Measurements from ENCODE around the gene LTA4H. TPM values are rescaled to one million over a fixed set of nuclear protein-coding genes. Genes with fewer than 3 reads are reported as not detected.
"Not testable (repeated sequence)": the region's sequence is repeated elsewhere in the genome, so short reads cannot be mapped to it uniquely, and the experiment has no call there.

The LTA4H gene
- total RNA-seq, 1 donor from 2014 or later = 98.9 TPM

GRCh38 chr12:95970905-95971304 is 64.5 kb downstream of the LTA4H start:
- Mint-ChIP-seq H3K9me3 (ENCODE audit: low read depth) (no peaks in the 10 kb centered on the region), H3K36me3 (ENCODE audit: insufficient read depth) (no peaks in the 10 kb centered on the region), H3K27me3 (no peaks in the 10 kb centered on the region), H3K4me1 (ENCODE audit: low read depth) (peaks cover 24% of the 10 kb centered on the region), H3K27ac (no peak overlapping the region), H3K4me3 (ENCODE audit: low read depth) (no peak overlapping the region)
- no peak for DNase-seq (ENCODE audit: low spot score, unreplicated experiment)
- TF ChIP-seq CTCF (IDR thresholded peaks at IDR 0.05; ENCODE audit: unreplicated experiment) = no peak

- not testable (repeated sequence) for H3K4me3 Mint-ChIP-seq (ENCODE audit: low read depth); H3K27ac Mint-ChIP-seq; DNase-seq (ENCODE audit: low spot score, unreplicated experiment); H3K27me3 Mint-ChIP-seq; H3K9me3 Mint-ChIP-seq (ENCODE audit: low read depth); H3K36me3 Mint-ChIP-seq (ENCODE audit: insufficient read depth)
- peaks cover 21% of the 10 kb centered on the region for H3K4me1 Mint-ChIP-seq (ENCODE audit: low read depth)
Measured at GRCh38 chr12:95969116-95969515, 66.3 kb downstream of the LTA4H start.

- DNase-seq (ENCODE audit: low spot score, unreplicated experiment) = no peak
- Mint-ChIP-seq H3K4me3 (ENCODE audit: low read depth) (no peak overlapping the region), H3K27ac (no peak overlapping the region), H3K9me3 (ENCODE audit: low read depth) (no peaks in the 10 kb centered on the region), H3K4me1 (ENCODE audit: low read depth) (peaks cover 9% of the 10 kb centered on the region), H3K36me3 (ENCODE audit: insufficient read depth) (no peaks in the 10 kb centered on the region), H3K27me3 (no peaks in the 10 kb centered on the region)
- no peak for TF ChIP-seq CTCF (IDR thresholded peaks at IDR 0.05; ENCODE audit: unreplicated experiment)
Measured at GRCh38 chr12:95967301-95967700, 68.1 kb downstream of the LTA4H start.

- H3K27ac Mint-ChIP-seq = peak overlapping the region; percentile 2
- no peak overlapping the region for H3K4me3 Mint-ChIP-seq (ENCODE audit: low read depth)
- no peak for DNase-seq (ENCODE audit: low spot score, unreplicated experiment)
- H3K4me1 Mint-ChIP-seq (ENCODE audit: low read depth) = peaks cover 9% of the 10 kb centered on the region
- H3K9me3 Mint-ChIP-seq (ENCODE audit: low read depth) = no peaks in the 10 kb centered on the region
- H3K36me3 Mint-ChIP-seq (ENCODE audit: insufficient read depth) = no peaks in the 10 kb centered on the region
- no peaks in the 10 kb centered on the region for H3K27me3 Mint-ChIP-seq
- no peak for TF ChIP-seq CTCF (IDR thresholded peaks at IDR 0.05; ENCODE audit: unreplicated experiment)
Measured at GRCh38 chr12:95966287-95966870, 69.0 kb downstream of the LTA4H start.

- H3K4me3 Mint-ChIP-seq (ENCODE audit: low read depth) = no peak overlapping the region
- H3K36me3 Mint-ChIP-seq (ENCODE audit: insufficient read depth) = no peaks in the 10 kb centered on the region
- H3K9me3 Mint-ChIP-seq (ENCODE audit: low read depth) = no peaks in the 10 kb centered on the region
- H3K4me1 Mint-ChIP-seq (ENCODE audit: low read depth) = peaks cover 9% of the 10 kb centered on the region
- no peaks in the 10 kb centered on the region for H3K27me3 Mint-ChIP-seq
- no peak overlapping the region for H3K27ac Mint-ChIP-seq
- no peak for DNase-seq (ENCODE audit: low spot score, unreplicated experiment)
- TF ChIP-seq CTCF (IDR thresholded peaks at IDR 0.05; ENCODE audit: unreplicated experiment) = no peak
Measured at GRCh38 chr12:95963096-95963495, 72.3 kb downstream of the LTA4H start.

- no peak overlapping the region for H3K4me3 Mint-ChIP-seq (ENCODE audit: low read depth)
- no peaks in the 10 kb centered on the region for H3K27me3 Mint-ChIP-seq
- H3K9me3 Mint-ChIP-seq (ENCODE audit: low read depth) = no peaks in the 10 kb centered on the region
- no peak for DNase-seq (ENCODE audit: low spot score, unreplicated experiment)
- H3K27ac Mint-ChIP-seq = no peak overlapping the region
- TF ChIP-seq CTCF (IDR thresholded peaks at IDR 0.05; ENCODE audit: unreplicated experiment) = no peak
- H3K4me1 Mint-ChIP-seq (ENCODE audit: low read depth) = peaks cover 9% of the 10 kb centered on the region
- no peaks in the 10 kb centered on the region for H3K36me3 Mint-ChIP-seq (ENCODE audit: insufficient read depth)
Measured at GRCh38 chr12:95962222-95962621, 73.2 kb downstream of the LTA4H start.

Data from progenitor cell of endocrine pancreas (in vitro differentiated cells).